ENCODE data around the gene MAGEB5.
"Not testable (repeated sequence)": the region's sequence is repeated elsewhere in the genome, so short reads cannot be mapped to it uniquely, and the experiment has no call there.

MAGEB5 gene, protein sequence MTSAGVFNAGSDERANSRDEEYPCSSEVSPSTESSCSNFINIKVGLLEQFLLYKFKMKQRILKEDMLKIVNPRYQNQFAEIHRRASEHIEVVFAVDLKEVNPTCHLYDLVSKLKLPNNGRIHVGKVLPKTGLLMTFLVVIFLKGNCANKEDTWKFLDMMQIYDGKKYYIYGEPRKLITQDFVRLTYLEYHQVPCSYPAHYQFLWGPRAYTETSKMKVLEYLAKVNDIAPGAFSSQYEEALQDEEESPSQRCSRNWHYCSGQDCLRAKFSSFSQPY

DNA sequence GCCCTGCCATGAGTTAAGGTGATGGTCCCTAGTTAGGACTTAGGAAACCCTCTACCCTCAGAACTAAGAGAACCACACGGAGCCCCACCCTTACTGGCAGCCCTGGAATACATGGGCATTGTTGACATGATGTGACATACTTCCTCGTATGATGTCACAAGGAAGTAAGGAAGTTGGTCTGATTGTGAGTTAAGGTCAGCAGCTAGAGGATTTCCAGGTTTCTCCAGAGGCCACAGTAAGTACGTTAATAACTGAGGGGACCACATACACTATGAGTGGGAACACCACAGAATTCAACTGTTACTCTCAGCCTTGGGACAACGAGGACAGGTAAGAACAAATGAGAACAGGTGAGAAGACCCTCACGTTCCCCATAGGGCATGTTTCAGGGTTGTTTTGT is at the start of gene MAGEB5:
Gene MAGEB5, plus strand, starts transcription at position 301 of the 400 bp plus-strand sequence. CDS start 1,133 bp downstream, outside the sequence.
- DNase-seq (ENCODE audit: low spot score) = no peak

DNA sequence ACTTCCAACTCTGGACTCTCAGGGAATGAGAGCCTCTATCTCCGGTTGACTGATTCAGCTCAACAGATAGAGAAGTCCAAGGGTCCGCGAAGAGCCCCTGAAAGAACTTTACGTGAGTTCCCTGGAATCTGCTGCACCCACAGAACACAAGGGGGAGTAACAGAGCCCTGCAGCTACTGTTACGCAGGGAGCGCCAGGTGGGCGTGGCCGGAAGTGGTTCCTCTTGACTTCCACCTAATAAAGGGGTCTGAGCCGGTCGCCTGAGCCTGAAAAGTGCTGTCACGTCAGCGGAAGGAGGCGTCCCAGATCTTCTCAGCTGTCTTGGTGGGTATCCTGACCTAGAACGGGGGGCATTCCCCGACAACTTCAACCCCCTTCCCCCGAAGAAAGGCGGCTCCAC is 23.8 kb upstream of the MAGEB5 start, which contains the start of gene MAGEB6:
Gene MAGEB6, plus strand, starts transcription at position 237 of the 400 bp plus-strand sequence. CDS start 1,407 bp downstream, outside the sequence.
- DNase-seq (ENCODE audit: low spot score) = no peak

DNA sequence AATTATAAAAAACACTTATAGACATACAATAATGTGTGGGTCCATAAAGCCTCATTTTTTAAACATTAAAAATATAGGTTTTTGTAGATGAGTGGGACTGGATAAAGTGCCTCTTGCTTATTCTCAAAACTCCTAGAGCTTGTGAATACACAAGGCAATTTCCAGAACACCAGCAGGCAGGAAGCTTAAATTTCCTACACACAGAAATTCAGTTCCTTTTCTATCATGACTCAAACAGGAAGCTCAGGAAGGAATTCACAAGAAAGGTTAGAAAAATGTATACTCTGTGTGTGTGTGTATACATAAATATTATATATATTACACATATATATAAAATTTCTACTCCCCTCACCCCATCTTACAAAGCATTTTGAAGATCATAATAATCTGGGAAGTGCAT is 12.4 kb upstream of the MAGEB5 start:
- no peak for DNase-seq (ENCODE audit: low spot score)

DNA sequence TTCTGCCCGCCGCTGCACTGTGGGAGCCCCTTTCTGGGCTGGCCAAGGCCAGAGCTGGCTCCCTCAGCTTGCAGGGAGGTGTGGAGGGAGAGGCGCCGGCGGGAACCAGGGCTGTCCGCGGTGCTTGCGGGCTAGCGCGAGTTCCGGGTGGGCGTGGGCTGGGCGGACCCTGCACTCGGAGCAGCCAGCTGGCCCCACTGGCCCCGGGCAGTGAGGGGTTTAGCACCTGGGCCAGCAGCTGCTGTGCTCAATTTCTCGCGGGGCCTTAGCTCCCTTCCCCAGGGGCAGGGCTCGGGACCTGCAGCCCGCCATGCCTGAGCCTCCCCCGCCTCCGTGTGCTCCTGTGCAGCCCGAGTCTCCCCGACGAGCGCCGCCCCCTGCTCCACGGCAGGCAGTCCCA is 11.3 kb upstream of the MAGEB5 start:
- not testable (repeated sequence) for DNase-seq (ENCODE audit: low spot score)

DNA sequence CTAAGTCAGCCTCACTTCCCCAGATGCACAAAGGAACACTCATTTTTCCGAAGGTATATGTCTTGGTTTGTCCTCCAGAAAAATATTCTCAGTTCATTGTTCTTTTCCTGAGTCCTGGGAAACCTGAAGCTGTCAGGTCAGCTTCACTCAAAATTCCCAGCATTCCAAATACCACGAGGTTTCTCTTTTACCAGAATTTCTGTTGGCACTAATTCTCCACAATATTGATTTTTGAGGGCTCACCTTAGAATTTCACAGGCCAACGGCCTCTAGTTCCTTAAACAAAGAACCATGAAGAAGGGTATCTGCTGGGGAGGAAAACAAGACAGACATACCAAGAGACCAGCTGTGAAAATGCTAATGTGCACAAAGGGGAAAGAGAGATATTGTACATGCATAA is 8.0 kb upstream of the MAGEB5 start:
- no peak for DNase-seq (ENCODE audit: low spot score)

DNA sequence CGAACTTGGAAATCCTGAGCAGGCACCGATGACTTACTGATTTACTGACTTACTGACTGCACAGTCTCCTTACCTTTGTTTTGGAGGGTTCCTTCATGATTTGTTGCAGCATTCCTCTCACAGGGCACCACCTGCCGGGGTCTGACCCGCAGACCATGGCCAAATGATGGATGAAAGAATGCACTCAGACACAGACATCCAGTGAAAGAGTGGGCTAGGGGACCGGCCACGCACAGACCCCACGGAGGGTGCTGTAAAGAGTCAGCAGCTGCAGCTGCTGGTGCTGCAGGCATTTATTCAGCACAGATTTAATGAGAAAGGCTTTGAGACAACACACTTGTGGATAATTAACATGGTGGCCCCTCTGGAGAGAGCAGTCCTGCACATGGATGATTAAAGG is 3.4 kb downstream of the MAGEB5 start:
- DNase-seq (ENCODE audit: low spot score) = no peak

DNA sequence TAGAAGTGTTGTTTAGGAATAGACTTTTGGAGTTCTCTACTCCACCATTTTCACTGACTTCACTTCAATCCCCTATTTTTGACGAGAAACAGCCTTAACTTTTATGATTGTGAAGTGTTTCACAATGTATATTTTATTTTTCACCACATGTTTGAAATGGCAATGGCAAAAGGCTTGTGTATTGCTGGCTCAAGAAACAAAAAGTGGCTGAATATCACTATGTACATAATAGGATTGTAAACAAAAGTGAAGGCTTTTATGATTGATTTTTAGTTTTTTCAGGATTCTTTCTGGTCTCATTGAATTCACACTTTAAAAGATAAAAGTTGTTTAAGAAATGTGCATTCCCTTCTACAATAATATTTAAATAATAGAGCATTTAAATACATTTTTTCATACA is 18.2 kb downstream of the MAGEB5 start:
- no peak for DNase-seq (ENCODE audit: low spot score)

DNA sequence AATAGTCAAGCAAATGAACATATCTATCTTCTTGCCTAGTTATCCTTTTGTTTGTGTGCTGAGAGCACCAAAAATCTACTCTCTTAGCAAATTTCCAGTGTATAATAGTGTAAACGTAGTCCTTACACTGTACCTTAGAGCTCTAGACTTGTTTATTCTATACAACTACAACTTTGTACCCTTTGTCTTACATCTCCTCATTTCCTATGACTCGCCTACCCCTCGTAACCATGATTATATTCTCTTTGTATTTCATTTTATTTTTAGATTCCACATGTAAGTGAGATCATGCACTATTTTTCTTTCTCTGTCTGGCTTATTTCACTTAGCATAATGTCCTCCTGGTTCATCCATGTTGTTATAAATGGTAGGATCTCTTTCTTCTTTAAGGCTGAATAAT is 37.6 kb downstream of the MAGEB5 start:
- DNase-seq (ENCODE audit: low spot score) = no peak

DNA sequence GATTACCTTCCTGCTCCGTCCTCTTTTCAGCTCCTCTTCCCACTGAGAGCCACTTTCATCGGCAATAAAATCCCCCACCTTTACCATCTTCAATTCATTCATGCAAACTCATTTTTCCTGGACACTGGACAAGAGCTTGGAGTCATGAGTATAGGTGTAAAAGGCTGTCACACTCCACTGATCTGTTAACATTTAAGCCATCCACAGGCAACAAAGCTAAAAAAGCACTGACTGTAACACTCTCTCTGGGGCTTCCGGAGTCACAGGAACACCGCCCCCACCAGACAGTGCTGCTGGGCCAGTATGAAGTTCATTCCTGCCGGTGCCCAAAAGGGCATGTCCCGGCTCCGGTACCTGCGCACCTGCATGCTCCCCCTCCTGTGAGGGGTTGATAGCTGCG is 38.5 kb downstream of the MAGEB5 start:
- no peak for DNase-seq (ENCODE audit: low spot score)

DNA sequence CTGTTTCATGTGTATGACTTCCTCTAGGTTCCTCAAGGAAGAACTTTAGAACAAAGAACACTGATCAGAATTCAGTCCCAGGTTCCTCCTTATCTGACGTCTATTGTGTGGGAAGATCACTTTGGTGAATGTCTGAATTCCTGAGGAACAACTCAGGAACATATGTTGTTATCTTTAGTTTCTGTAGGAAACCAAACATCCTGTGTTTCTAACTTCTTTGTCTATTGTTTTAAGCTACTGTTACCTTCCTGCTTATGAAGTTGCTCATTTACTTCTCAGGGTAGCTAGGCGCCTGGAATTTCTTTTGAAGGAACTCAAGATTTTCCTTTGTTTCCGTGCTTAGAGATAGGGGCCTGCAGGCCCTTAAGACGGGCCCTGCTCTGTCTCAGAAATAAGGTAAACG is 46.2 kb downstream of the MAGEB5 start:
- DNase-seq (ENCODE audit: low spot score) = no peak
